ENCODE results near the gene LRRIQ1.
"Not testable (repeated sequence)": the region's sequence is repeated elsewhere in the genome, so short reads cannot be mapped to it uniquely, and the experiment has no call there.

LRRIQ1 gene

DNA sequence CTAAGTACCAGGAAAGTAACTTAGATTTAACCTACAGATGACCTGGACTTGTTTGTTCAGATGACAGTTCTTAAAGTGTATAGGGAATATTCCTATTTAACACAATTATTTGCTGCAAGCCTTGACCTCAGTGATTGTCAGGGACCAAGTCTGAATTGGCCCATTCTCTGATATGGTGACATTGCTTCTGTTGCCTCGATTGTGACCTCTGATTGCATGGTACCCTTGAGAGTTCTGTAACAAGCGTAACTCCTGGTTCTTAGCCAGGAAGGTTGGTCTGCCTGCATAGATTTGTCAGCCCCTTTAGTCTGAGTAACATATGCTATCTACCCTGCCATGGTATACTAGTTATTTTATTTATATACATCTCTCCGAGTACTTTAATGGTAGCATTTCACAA is 150.1 kb downstream of the LRRIQ1 start:
- DNase-seq (ENCODE audit: low spot score): no peak

DNA sequence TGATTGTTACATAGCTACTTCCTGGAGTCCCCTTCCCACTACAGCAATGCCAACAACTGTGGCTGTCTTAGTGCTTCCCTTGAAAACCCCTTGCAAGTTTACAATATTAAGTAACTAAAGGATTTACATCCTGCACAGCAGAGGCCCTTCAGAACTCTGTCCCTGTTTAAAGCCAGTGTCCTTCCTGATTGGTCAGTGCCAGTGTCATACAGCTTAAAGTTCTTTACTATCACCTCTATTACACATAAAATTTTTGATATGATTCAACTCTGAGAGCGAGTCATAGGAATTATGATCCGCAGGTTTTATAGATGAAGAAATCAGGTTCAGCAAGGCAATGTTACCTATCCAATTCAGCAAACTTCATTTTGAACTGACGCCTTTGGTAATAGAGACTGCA is 152.5 kb downstream of the LRRIQ1 start:
- DNase-seq (ENCODE audit: low spot score): no peak

DNA sequence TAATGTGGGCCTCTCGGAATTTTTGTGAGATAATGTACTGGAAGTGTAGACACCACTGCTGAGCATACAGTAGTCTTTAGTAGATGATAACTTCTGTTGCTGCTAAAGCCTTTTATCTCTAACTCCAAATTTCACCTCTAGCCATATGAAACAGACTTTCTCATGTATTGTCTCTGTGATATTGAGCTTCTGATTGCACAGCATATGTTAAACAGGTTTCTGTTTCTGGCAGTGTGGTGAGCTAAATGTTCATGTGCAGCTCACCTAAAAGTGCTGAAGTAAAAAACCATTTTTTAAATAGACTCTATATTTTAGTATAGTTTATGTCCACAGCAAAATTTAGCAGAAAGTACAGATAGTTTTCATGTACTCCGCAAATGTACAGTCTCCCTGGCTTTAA is 154.6 kb downstream of the LRRIQ1 start:
- no peak for DNase-seq (ENCODE audit: low spot score)

DNA sequence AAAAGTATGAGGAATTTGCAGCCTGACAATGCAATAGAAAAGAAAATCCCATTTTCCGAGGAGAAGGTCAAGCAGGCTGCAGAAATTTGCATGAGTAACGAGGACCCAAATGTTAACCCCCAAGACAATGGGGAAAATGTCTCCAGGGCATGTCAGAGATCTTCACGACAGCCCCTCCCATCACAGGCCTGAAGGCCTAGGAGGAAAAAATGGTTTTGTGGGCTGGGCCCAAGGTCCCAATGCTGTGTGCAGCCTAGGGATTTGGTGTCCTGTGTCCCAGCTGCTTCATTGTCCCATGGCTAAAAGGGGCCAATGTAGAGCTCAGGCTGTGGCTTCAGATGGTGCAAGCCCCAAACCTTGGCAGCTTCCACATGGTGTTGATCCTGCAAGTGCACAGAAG is 167.7 kb downstream of the LRRIQ1 start:
- DNase-seq (ENCODE audit: low spot score): not testable (repeated sequence)

DNA sequence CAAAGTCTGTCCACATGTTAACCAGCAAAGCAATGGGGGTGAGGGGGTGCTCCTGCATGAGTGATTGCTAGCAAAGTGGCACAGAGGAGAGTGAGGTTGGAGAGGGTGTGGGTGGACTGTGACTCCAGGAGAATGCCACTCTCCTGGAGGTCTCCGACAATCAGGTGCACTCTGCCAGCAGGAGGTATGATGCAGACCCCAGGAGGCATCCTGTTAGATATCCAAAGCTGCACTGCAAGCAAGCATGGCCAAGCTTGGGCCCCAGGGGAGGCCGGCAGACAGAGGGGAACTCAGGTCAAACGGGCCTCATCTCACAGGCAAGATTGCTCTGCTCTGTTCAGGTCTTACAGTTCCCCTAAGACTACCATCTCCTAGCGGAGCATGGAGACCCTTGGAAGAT is 170.4 kb downstream of the LRRIQ1 start:
- no peak for DNase-seq (ENCODE audit: low spot score)

DNA sequence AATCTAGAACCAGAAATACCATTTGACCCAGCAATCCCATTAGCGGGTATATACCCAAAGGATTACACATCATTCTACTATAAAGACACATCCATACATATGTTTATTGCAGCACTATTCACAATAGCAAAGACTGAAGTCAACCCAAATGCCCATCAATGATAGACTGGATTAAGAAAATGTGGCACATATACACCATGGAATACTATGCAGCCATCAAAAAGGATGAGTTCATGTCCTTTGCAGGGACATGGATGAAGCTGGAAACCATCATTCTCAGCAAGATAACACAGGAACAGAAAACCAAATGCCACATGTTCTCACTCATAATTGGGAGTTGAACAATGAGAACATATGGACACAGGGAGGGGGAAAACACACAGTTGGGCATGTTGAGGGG is 188.2 kb downstream of the LRRIQ1 start:
- DNase-seq (ENCODE audit: low spot score): not testable (repeated sequence)

DNA sequence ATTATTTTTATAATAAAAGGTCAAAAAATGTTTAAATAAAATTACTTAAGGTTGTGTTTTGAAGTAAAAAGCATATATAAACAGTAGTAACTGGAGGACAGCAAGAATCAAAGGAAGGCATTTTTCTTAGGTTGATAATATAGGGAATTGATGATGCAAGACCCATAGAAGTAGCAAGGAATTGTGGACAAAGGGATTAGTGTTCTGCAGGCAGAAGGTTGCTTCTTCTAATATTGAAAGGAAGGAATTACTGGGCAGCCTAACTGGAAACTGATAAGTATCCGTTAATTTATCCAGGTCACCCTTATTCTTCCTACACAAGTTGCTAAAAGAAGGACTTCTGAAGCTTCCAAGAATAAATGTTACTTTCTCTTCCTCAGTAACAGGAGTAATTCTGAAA is 189.3 kb downstream of the LRRIQ1 start:
- no peak for DNase-seq (ENCODE audit: low spot score)

DNA sequence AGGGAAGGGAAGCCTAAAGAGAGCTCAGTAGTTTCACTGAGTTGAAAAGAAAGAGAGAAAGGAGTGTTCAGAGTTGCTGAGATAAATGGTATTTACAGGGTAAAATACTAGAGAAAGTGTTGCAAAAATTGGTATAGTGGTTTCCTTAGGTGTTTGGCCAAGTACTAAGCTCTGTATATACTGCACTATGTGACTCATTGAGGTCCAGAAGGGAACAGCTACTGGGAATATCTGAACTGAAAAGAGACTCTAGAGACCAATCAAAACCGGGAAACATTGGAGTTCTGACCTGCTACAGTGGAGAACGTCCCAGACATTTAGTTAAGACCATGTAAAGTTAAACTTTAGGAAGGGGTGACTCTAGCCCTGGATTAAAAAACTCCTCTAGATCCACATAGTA is 201.2 kb downstream of the LRRIQ1 start:
- no peak for DNase-seq (ENCODE audit: low spot score)

DNA sequence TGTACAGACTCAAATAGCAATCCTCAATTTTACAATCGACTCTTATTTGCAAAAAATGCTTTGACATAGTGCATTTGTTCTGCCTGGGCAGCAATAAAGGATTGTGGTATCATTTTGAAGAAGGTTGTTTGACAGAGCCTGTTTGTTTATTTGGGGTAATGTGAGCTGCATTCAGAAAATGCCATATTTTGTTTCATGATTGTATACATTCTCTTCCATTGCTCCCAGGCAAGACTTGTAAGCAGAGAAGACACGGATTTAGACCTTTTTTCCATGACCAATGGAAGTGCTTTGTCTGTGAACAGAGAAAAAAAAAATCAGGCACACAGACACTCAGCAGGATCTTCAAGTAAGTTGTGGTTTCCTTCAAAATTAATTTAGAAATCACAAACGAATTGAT is 208.4 kb downstream of the LRRIQ1 start:
- no peak for DNase-seq (ENCODE audit: low spot score)

DNA sequence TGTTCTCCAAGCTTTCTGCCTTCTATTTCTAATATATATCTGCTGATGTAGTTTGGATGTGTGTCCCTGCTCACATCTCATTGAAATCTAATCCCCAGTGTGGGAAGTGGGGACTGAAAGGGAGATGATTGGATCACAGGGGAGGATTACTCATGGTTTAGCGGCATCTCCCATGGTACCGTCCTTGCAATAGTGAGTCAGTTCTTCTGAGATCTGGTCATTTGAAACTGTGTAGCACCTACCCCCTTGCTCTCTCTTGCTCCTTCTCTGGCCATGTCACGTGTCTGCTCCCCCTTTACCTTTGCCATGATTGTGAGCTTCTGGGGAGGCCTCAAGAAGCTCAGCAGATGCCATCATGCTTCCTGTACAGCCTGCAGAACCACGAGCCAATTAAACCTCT is 217.7 kb downstream of the LRRIQ1 start:
- DNase-seq (ENCODE audit: low spot score): no peak

DNA sequence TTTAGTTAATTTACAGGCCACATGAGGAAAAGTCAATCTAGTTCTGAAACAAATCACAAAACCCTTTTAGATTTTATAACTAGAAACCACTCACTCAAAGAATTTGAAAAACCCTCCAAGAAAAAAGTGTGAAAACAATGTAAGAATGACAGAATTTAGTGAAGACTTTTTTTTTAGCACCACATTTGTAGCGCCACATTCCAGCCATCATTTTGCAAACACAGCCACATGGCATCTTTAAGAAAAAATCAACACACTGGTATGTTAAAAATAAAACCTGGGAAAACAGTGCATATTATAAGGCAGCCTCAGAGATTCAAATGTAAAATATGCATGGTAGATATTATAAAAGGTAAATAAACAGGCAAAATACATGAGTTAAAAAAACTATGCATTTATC is 221.5 kb downstream of the LRRIQ1 start:
- no peak for DNase-seq (ENCODE audit: low spot score)

DNA sequence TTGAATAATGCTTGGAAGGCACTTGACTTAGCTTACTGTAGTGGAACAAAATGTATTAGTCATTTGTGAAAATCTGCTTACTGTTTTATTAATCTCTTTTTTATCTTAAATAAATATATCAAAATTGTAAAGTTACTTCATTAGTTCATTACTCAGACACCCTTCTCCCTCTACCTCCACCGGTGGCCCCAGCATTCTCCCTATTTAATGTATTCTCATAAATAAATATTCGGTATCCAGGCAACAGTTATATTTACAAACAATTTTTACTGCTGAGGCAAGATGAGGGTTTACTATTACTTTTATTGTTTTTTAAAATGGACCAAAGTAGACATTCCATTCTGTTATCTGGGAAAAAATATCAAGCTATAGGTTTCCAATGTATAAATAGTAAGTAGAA is 224.3 kb downstream of the LRRIQ1 start:
- no peak for DNase-seq (ENCODE audit: low spot score)

DNA sequence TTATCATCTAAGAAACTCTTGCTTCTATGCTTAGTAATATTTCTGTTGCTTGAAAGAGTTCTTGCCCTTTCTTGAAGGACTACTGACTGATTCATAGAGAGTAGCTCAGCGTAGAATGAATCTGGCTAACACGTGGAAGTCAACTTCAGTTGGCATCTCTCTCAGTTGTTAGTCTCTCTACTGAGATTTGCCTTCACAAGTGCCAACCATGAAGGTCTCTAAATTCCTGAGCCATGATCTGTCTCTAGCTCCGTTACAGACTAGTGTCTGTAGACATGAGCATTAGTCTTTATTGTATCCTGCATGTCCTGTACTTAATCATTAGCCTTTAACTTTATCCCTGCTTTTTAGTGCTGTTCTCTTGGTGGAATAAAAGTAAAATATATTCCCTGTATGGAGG is 224.7 kb downstream of the LRRIQ1 start:
- DNase-seq (ENCODE audit: low spot score): no peak

DNA sequence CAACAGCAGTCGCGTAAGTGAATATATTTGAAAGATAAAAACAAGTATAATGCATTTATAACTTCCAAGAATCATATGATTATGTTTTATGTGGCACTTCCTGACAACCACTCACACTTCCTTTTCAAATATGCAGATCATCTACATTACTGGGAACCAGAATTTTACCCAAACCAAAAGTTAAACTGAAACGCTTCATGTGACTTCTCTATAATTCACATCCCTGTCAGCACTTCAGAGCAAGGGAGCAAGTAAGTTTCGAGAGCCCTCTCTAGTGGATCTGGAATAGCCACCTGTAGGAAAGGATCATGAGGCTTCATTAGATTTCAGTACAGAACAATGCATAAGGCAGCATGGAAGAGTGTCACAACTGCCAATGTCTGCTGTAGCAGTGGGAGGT is 230.2 kb downstream of the LRRIQ1 start:
- no peak for DNase-seq (ENCODE audit: low spot score)

DNA sequence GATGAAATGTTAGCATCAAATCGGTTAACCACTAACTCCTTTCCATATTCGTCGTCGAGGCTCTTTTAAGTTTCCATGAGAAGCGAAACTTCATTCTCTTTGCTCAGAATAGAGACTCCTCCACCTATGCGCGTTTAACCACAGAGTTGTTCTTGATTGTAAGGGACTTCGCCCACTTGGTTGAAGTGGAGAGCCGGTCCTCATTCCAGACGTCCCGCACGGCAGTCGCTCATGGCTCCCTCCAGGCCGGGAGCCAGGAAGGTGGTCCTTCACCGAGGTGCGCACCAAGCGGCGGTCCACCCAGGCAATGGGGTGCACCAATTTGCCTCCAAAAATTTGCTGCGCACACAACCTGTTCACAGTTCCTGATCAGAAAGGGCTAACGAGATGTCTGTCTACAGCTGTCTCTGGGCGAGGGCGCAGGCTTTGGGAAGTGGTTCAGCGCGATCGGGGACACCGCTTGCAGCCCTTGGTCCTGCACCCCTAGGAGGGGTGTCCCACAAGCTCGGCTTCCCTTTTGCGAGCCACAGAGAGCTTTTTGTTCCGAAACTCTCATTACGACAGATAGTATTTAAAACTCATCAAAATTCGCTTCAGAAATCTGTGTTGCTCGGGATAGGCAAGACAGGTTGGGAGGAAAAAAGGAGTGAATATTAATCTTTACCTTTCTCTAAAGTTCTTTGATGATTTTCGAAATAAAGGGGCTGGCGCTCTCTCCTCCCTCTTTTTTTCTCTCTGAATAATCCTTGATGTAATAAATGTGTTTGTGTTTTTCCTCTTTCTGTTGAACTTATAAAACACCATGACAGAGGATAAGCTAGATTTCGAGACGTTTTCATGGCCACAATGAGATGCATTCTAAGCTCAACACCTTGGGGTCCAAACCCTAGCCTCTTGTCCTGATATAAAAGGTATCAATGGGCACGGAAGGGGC is 237.5 kb downstream of the LRRIQ1 start:
- DNase-seq (ENCODE audit: low spot score): no peak

DNA sequence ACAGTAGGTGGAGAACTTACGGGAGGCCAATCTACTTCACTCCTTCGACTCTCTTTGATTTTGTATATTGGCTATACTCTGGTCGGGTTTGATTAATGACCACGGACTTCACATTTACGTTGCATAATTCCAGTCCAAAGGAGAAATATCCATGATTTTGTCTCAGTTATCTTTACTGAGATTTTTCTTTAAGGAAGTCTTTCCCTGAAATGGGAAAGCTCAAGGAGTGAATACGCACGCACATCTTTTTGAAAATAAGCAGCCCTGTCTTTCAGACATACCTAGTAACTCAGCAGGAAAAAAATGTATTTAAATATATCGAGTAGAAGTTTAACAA is 238.1 kb downstream of the LRRIQ1 start:
- no peak for DNase-seq (ENCODE audit: low spot score)

DNA sequence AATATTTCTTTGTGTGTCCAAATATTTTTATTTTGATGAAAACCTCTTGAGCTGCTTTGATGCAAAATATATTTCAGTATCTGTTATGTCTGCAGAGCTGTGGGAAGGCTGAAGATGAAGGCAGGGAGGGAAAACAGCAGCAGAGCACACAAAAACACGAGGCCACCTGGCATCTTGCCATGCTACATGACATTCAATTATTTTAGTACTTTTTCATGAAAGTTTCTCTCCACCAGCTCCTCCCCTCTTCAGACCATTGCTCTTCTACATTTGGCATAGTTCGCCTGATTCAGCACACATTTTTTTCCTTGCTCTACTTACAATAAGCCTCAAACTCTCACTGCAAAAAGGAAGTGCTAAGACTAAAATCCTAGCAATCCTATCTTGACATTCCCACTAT is 239.2 kb downstream of the LRRIQ1 start:
- DNase-seq (ENCODE audit: low spot score): peak; percentile 4

DNA sequence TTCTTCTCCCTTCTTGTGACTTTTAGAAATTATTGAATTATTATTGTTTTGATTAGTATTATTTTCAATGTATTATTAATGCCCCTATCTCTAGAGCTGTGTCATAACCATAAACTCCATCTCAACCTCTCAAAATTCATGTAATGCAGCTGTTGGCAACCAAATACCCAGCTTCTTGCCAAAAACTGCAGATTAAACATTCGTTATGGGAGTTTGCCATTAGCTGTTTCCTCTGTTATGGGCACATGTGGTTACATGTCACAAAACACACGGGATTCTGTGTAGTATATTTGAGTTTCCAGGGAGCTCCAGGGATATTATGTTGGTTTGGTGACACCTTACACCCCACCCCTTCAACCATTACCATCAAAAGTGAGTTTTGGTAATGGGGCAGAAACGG is 241.0 kb downstream of the LRRIQ1 start:
- DNase-seq (ENCODE audit: low spot score): no peak

DNA sequence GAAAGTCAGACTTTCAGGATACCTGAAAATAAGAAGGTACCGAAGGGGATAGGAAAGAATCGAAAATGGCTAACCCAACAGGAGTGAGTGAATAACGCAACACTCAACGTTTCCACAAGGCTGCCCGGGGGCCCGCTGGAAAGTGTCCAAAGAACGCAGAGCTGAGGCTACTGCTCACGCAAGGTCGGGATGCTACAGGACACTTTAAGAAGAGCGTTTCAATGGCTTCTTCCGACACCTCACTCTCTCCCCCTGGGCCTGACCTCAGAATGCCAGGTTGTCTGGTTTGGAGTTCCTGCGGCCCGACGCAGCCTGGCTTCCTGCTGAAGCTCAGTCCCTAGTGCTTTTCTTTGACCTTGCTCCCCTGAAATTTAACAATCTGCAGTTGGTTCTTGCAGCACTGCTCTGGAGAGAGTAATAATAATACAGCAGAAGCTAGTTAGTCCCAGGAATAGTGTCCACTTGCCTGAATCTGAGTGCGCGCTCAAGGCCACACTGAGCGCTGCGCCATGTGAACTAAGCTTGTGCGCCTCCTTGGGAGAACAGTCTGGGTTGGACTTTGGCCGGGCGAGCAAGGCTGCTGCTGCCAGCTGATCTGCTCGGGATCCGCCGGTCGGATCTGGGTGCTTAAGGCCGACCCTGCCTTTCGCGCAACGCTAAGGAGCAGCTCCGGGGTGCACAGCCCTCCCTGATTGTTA is 241.9 kb downstream of the LRRIQ1 start:
- DNase-seq (ENCODE audit: low spot score): no peak

DNA sequence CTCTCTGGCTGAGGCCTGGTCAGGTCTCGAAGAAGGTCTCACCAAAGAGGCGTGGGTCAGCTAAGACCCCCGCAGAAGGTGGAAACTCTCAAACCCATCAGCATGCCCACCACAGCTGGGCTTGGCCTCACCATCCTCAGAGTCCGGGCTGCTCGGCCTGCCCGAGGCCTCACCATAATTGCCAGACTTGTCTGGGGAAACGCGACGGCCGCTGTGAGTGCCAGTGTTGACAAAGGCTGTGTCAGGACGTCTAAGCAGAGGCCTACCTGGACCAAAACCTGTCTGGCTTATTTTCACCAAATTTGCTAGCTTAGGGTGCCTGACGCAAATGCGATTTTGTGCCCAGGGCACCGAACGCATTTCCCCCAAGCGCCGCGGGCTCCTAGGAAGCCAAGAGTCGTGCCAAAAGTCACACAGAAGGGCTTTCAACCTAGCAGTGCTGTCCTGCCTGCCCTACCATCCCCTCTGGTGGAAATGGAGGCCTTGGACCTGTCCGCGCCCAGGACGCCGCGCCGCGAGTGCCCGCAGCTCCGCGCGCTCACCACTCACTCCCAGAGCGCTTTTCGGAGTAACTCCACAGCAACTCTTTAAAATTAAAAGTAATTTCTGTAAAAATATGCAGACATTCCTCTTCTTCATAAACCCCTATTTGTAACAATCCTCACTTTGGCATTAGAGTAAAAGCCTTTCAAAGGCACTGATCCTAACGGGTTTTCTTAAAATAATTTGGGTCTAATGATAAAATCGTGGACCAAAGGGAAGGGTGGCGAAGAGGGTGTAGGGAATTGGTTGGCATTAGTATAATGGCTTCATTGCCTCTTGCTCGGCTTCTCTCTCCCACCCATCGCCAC is 242.7 kb downstream of the LRRIQ1 start:
- no peak for DNase-seq (ENCODE audit: low spot score)

DNA sequence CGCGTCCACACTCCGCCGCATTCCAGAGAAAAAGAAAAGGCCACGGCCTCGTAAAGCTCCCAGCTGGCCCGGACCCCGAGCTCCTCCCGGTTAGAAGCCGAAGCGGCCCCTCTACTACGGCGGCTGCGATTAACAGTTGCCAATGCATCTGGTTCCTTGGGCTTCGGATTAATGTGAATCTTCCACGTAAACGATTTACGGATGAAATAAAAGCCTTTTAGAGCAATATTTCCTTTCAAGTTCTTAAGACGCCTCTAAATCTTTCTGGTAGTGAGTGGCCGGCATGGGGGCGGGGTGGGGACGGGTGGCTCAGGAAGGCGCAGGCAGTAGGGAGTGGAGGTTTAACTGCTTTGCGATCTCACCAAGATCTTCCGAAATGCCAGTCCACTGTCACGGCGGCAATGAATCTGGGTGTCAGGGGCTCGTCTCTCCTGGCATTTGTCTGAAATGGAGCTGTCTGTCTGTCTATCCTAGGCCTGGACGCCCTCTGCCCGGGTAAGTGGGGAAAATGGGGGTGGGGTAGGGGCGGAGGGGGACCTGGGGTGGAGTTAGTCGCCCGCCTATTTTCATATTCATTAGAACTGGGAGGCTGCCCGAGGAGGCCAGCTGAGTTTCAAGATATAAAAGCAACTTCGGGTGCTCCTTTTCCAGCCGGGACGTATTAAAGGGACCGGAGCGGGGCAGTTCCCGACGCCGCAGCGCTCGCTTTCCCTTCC is 243.5 kb downstream of the LRRIQ1 start:
- DNase-seq (ENCODE audit: low spot score): no peak

Measured in hematopoietic multipotent progenitor cell treated with erythropoietin and hydrocortisone succinate and interleukin-3 and kit ligand, for 15 days (in vitro differentiated cells).